GM19395 (cell line): Measurements from ENCODE around the gene OR4F6.
"Not testable (repeated sequence)": the region's sequence is repeated elsewhere in the genome, so short reads cannot be mapped to it uniquely, and the experiment has no call there.

Source experiments
- ATAC-seq: cut with Tn5 transposase; IDR thresholded peaks from one replicate; pipeline ENCODE4 v1.9.1; 2021; ENCODE audit warnings: mild to moderate bottlenecking, moderate library complexity; ENCODE audit not compliant: unreplicated experiment

The OR4F6 gene

GRCh38 chr15:101803209-101803608 is at the start of gene OR4F6:
OR4F6 (plus strand) TSS chr15:101803509; CDS start chr15:101805720, 2,211 bp downstream.
- ATAC-seq, result no peak

GRCh38 chr15:101764669-101765339 is 38.5 kb upstream of the OR4F6 start:
- not testable (repeated sequence) for ATAC-seq

DNA sequence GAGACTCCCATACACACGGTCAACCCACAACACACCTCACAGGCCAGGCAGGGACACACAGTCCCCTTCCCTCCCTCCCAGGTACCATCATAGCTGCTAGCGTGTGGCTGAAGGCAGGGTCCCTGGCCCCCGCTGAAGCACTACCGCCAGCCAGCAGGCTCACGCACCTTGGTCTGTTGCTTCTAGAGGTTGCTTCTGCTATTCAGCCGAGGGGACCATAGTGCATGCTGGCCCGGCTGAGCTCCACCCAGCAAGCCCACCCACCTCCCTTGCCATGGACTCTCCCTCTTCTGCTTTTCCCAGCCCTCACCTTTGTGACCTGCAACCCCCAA is 38.0 kb upstream of the OR4F6 start:
- not testable (repeated sequence) for ATAC-seq

- ATAC-seq, result no peak
These were observed 37.4 kb upstream of the OR4F6 start for GRCh38 chr15:101765772-101766456.

- ATAC-seq, result not testable (repeated sequence)
These were observed 36.1 kb upstream of the OR4F6 start for GRCh38 chr15:101767083-101767640.

DNA sequence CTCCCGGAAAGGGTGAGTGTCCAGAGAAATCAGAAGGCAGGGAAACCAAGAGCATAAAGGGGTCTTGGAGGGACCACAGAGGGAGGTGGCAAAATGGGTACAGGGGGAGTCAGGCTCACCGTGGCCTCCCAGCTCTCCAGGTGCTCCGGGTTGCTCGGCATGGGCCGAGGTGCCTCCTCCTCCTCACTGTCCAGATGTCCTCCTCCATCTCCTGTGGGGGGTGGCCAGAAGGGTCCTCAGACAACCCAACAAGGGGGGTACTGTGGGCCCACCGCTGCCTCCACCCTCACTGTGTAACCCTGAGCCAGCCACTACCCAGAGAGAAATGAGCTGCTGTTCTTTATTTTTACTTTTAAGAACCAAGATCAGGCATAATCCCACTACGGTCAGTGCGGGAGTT is 30.4 kb upstream of the OR4F6 start:
- ATAC-seq, result no peak

- ATAC-seq, result no peak
These were observed 29.7 kb upstream of the OR4F6 start for GRCh38 chr15:101773496-101774100.

DNA sequence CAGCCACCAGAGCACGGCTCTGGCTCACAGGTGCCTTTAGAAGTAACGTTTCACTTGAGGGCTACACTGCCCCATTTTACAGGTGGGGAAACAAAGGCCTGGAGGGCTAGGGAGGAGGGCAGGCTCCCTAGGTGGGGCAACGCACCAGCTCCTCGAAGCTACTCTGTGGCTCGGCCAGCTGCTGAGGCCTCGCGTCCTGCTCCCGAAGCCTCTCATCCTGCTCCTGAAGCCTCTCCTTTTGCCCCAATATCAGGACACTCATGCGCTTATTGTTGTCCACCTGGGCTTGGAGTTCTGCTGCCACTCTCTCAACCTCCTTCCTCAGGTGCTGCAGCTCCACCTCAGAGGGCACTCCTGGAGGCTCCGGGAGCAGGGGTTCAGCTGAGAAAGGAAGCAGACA is 28.2 kb upstream of the OR4F6 start:
- no peak for ATAC-seq

- ATAC-seq, result not testable (repeated sequence)
These were observed 24.7 kb upstream of the OR4F6 start for GRCh38 chr15:101778576-101778975.

DNA sequence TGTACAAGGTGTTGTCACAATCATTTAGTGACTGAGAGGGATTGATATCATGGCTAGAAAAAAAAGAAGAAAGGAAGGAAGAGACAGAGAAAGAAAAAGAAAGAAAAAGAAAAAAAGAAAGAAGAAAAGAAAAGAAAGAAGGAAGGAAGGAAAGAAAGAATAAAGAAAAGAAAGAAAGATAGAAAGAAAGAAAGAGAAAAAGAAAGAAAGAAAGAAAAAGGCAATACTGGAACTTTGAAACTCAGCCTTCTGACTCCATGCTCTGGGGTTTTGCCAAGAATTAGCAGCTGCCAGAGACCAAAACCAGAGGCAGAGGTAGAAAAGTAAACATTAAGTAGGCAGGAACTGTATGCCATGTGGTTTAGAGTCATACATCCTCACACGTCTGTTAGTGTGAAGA is 23.1 kb upstream of the OR4F6 start:
- ATAC-seq, result not testable (repeated sequence)

DNA sequence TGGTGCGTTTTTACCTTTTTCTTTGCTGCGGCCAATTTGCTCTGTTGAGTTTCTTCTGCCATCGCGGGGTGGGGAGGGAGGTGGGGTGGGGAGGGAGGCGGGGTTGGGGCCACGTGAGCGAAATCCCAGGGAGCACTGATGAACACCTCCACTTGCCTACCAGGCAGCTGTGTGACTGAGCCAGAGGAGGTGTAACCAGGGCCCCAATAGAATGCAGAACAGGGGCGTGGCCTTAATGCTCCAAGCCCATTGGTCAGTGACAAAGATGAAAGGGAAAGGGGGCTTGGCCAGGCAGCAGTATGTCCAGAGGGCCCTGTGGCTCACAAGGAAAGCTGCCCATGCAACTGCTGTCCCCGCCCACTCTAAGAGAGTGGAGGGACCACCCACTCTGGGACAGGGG is 21.4 kb upstream of the OR4F6 start:
- ATAC-seq, result no peak

GRCh38 chr15:101784644-101785043 is 18.7 kb upstream of the OR4F6 start:
- no peak for ATAC-seq

DNA sequence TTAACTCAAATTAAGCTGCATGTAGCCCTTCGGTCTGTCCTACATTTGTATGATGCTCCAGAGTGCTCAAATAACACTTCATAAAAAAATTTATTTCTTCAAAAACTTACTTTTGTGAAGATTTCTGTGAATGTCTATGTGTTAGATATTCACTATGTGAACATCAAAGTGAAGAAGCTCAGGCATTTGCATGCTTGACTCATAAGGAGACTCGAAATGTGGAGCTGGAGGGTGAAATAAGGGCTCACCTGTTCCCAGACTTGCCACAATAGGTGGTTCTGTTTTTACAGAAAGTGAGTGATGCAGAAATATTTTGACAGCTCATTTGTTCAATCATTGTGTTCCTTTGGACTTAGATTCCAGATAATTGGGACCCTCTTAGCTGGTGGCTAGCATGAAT is 16.9 kb upstream of the OR4F6 start:
- not testable (repeated sequence) for ATAC-seq

DNA sequence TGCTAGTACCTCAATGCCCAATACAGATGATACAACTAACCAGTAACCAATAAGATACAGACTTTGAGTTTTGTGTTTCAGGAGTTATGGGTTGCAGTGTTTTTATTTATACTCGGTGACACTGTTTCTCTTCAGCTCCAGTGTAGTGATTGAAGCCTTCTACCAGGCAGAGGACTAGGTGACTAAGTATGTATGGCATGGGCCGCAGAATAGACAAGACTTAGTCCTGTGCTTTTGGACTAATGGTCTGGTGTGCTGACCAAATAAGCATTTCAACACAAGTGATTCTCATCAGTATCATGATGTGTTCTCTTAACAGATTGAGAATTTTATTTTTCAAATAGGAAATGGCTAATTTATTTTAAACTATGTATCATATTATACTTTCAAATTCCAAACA is 15.3 kb upstream of the OR4F6 start:
- ATAC-seq, result not testable (repeated sequence)

GRCh38 chr15:101788503-101789269 is 14.6 kb upstream of the OR4F6 start:
- not testable (repeated sequence) for ATAC-seq

DNA sequence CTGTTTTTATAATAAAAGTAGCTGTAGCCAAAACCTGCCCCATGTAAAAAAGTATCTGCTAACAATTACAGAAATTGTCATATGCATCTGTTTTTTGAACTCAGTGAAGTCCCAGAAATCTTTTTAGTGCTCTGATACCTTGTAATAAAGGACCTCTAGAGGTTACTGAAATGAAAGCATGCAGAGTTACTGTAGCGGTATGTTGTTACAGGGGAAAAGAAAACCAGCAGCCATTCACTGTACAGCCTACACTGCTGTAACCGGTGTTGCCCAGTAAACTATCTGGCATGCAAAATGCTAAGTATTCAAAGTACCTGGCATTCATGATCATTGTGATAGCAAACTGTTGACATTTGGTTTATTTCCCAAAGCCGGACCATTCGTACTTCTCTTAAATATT is 12.6 kb upstream of the OR4F6 start:
- ATAC-seq, result not testable (repeated sequence)

GRCh38 chr15:101793981-101794380 is 9.3 kb upstream of the OR4F6 start:
- not testable (repeated sequence) for ATAC-seq

DNA sequence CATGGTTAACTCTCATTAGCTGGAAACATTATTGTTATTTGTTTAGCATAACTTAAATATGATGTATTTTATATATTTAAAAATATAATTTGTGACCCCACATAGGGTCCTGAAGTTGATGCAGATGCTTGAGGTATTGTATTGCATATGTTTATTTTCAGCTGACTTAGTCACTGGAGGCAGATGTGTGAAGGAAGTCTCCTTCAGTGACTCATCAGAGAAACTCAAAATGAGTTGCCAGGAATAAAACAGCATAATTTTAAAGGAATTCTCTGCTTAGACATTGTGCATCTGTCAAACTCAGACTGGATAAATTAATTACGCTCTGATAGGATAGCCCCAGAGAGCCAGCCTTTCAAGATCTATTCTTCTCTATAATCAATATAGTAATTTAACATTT is 7.9 kb upstream of the OR4F6 start:
- ATAC-seq, result no peak

DNA sequence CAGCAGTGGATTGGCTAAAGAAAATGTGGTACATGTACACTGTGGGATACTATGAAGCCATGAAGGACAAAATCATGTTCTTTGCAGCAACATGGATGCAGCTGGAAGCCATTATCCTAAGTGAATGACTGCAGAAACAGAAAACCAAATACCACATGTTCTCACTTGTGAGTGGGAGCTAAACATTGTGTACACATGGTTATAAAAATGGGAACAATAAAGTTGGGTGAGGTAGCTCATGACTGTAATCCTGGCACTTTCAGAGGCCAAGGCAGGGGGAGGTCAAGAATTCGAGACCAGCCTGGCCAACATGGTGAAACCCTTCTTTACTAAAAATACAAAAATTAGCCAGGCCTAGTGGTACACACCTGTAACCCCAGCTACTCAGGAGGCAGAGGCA is 3.6 kb upstream of the OR4F6 start:
- no peak for ATAC-seq

GRCh38 chr15:101801048-101801447 is 2.3 kb upstream of the OR4F6 start:
- ATAC-seq, result no peak

GRCh38 chr15:101803676-101804075 is 367 bp downstream of the OR4F6 start:
- ATAC-seq, result no peak
